Cardiac muscle cell (in vitro differentiated cells and primary cell): ENCODE data around the gene COL25A1. TPM values are rescaled to one million over a fixed set of nuclear protein-coding genes. Genes with fewer than 3 reads are reported as not detected.

ENCODE experiments used
- DNase-seq, 2 donors: peaks; one replicate each; pipeline versions ENCODE4 v3.0.0 to v3.0.0-alpha.2; 2010 to 2017; ENCODE audit warnings: low read depth in 1 of 2, low spot score in 1 of 2
- H3K27ac ChIP-seq: fragments of 200-600 bp; sonication (generic); 2 replicates; pipeline ENCODE4 v1.5.1; 2016
- H3K27me3 ChIP-seq: fragments of 200-600 bp; sonication (generic); 2 replicates; pipeline ENCODE4 v1.6.0; 2016; ENCODE audit warnings: control low read depth
- H3K36me3 ChIP-seq: fragments of 200-600 bp; sonication (generic); 2 replicates; pipeline ENCODE4 v1.5.1; 2016; ENCODE audit warnings: control low read depth
- H3K4me1 ChIP-seq: fragments of 200-600 bp; sonication (generic); 2 replicates; pipeline ENCODE4 v1.8.1; 2017; ENCODE audit warnings: low read depth, mild to moderate bottlenecking, mixed run types
- H3K4me3 ChIP-seq: fragments of 200-600 bp; sonication (generic); 2 replicates; pipeline ENCODE4 v1.5.1; 2016; ENCODE audit warnings: mild to moderate bottlenecking
- H3K9me3 ChIP-seq: fragments of 200-600 bp; sonication (generic); 2 replicates; pipeline ENCODE4 v1.5.1; 2017; ENCODE audit warnings: low read depth, mild to moderate bottlenecking, control low read depth
- CTCF ChIP-seq: IDR thresholded peaks from 2 replicates; pipeline ENCODE4 v1.5.1; 2012; ENCODE audit warnings: low read depth, mild to moderate bottlenecking, low read length
- polyA plus RNA-seq: library from polyadenylated mRNA; unstranded; fragments of >200 nt; fragmentation: Nextera tagmentation; extraction: Ambion mirVana; gene quantifications from 2 replicates; pipeline ENCODE4 v1.2.1, GENCODE V29; 2016
- total RNA-seq: library from RNA; depleted of rRNA; stranded (reverse); fragments of >200 nt; gene quantifications from 2 replicates; pipeline ENCODE4 v1.2.3, GENCODE V29; 2016

The COL25A1 gene
- total RNA-seq (3.9 and 8.4 TPM in 2 replicates), polyA plus RNA-seq (2.5 and 3.5 TPM in 2 replicates)

GRCh38 chr4:109302361-109303139 lies at the start of gene COL25A1:
COL25A1 (minus strand) TSS chr4:109302658.
- Histone ChIP-seq H3K9me3 (no peaks in the 10 kb centered on the region), H3K36me3 (no peaks in the 10 kb centered on the region), H3K4me3 (peak within 1 kb of the TSS; percentile 56), H3K4me1 (peaks cover 5% of the 10 kb centered on the region), H3K27ac (no peak within 1 kb of the TSS), H3K27me3 (peaks cover 21% of the 10 kb centered on the region)
- TF ChIP-seq CTCF = no peak
- peak; percentile 56 to 97 for DNase-seq

GRCh38 chr4:109350121-109350520 lies 47.7 kb upstream of the COL25A1 start:
- no peaks in the 10 kb centered on the region for H3K36me3 ChIP-seq
- no peak overlapping the region for H3K27ac ChIP-seq
- H3K4me1 ChIP-seq = no peaks in the 10 kb centered on the region
- H3K4me3 ChIP-seq = no peak overlapping the region
- no peaks in the 10 kb centered on the region for H3K9me3 ChIP-seq
- DNase-seq = no peak
- no peaks in the 10 kb centered on the region for H3K27me3 ChIP-seq
- no peak for TF ChIP-seq CTCF

- H3K27me3 ChIP-seq = no peaks in the 10 kb centered on the region
- H3K27ac ChIP-seq = no peak overlapping the region
- TF ChIP-seq CTCF = no peak
- H3K4me3 ChIP-seq = no peak overlapping the region
- no peaks in the 10 kb centered on the region for H3K9me3 ChIP-seq
- no peaks in the 10 kb centered on the region for H3K4me1 ChIP-seq
- no peaks in the 10 kb centered on the region for H3K36me3 ChIP-seq
- DNase-seq = peak in 1 of 2 donors; percentile 2
These were observed 32.0 kb upstream of the COL25A1 start for GRCh38 chr4:109334129-109335105.

- Histone ChIP-seq H3K4me1 (no peaks in the 10 kb centered on the region), H3K4me3 (no peak overlapping the region), H3K27me3 (no peaks in the 10 kb centered on the region), H3K9me3 (no peaks in the 10 kb centered on the region), H3K36me3 (no peaks in the 10 kb centered on the region), H3K27ac (no peak overlapping the region)
- DNase-seq = peak in 1 of 2 donors; percentile 10
- TF ChIP-seq CTCF = peak; percentile 42
These were observed 30.5 kb upstream of the COL25A1 start for GRCh38 chr4:109332926-109333464.

GRCh38 chr4:109327641-109328040 lies 25.2 kb upstream of the COL25A1 start:
- TF ChIP-seq CTCF = no peak
- H3K36me3 ChIP-seq = no peaks in the 10 kb centered on the region
- no peaks in the 10 kb centered on the region for H3K9me3 ChIP-seq
- H3K4me1 ChIP-seq = no peaks in the 10 kb centered on the region
- H3K27me3 ChIP-seq = no peaks in the 10 kb centered on the region
- H3K27ac ChIP-seq = no peak overlapping the region
- no peak overlapping the region for H3K4me3 ChIP-seq
- no peak for DNase-seq
